Chondrocyte (in vitro differentiated cells): Measurements from ENCODE around the gene ZNF236. TPM values are rescaled to one million over a fixed set of nuclear protein-coding genes. Genes with fewer than 3 reads are reported as not detected.

Source experiments
- DNase-seq: peaks from one replicate; pipeline ENCODE4 v3.0.0; 2021; ENCODE audit warnings: mixed read lengths, low spot score
- H3K27ac Mint-ChIP-seq: one replicate; pipeline ENCODE4 v1.8.0; 2021; ENCODE audit warnings: mild to moderate bottlenecking, moderate library complexity, mixed read lengths; ENCODE audit not compliant: unreplicated experiment
- H3K27me3 Mint-ChIP-seq: 2 replicates; pipeline ENCODE4 v1.8.0; 2021; ENCODE audit warnings: low read depth, mixed read lengths
- H3K36me3 Mint-ChIP-seq: 2 replicates; pipeline ENCODE4 v1.8.0; 2021; ENCODE audit warnings: low read depth, mixed read lengths
- H3K4me1 Mint-ChIP-seq: 2 replicates; pipeline ENCODE4 v1.8.0; 2021; ENCODE audit warnings: low read depth, mild to moderate bottlenecking, mixed read lengths
- H3K4me3 Mint-ChIP-seq: one replicate; pipeline ENCODE4 v1.8.0; 2021; ENCODE audit warnings: mild to moderate bottlenecking, moderate library complexity, mixed read lengths; ENCODE audit not compliant: unreplicated experiment
- H3K9me3 Mint-ChIP-seq: 2 replicates; pipeline ENCODE4 v1.8.0; 2021; ENCODE audit warnings: low read depth, mixed read lengths
- total RNA-seq: library from RNA; stranded (reverse); gene quantifications from 3 replicates; pipeline ENCODE4 v1.2.1, GENCODE V29; 2021
- TF ChIP-seq, protein P1 (sequence below): fragments of 200-600 bp; sonication (generic); IDR thresholded peaks from 2 replicates; pipeline ENCODE4 v1.5.0; 2021; ENCODE audit warnings: antibody characterized with exemption, mild to moderate bottlenecking, moderate library complexity

The ZNF236 gene
- total RNA-seq, 1 donor from 2014 or later, result 14.3 TPM

DNA sequence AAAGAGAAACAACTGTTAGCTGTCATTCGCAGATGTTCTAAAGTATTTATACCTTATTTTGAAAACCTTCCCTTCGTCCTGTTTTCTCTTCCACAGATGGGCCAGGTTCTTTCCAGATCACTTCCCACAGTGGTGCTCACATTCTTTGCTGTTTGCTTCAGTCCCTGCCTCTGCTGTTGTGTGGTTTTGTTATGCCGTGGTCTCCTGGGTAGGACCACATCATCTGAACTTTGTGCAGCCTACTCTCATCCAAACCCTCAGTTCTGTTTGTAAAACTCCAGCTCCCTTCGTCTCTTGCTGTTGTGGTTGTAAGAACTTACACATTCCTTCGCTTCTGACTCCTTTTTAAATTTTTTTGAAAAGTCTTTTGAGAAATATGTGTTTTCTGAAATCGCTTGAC lies 38.1 kb downstream of the ZNF236 start:
- H3K27ac Mint-ChIP-seq, result no peak overlapping the region

DNA sequence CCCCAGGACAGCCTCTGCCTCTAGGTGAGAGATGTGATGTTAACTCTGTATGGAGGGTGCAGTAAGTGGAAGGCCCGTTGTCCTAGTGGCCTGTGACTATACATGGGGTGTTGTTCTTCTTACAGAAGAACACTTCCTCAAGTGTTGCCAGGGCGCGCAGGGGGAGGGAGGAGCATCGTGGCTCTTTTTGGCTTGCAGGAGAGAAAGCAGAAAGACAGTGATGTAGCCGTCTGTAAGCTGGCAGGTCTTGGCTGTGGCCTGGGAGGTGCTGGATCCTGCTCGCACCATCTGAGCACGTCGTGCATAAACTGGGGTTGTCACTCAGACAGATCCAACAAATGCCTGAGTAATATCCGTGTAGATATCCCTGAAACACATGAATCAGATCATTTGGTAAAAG lies 44.3 kb downstream of the ZNF236 start:
- TF ChIP-seq, protein P1, sequence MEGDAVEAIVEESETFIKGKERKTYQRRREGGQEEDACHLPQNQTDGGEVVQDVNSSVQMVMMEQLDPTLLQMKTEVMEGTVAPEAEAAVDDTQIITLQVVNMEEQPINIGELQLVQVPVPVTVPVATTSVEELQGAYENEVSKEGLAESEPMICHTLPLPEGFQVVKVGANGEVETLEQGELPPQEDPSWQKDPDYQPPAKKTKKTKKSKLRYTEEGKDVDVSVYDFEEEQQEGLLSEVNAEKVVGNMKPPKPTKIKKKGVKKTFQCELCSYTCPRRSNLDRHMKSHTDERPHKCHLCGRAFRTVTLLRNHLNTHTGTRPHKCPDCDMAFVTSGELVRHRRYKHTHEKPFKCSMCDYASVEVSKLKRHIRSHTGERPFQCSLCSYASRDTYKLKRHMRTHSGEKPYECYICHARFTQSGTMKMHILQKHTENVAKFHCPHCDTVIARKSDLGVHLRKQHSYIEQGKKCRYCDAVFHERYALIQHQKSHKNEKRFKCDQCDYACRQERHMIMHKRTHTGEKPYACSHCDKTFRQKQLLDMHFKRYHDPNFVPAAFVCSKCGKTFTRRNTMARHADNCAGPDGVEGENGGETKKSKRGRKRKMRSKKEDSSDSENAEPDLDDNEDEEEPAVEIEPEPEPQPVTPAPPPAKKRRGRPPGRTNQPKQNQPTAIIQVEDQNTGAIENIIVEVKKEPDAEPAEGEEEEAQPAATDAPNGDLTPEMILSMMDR, result no peak
- no peak for DNase-seq
- no peaks in the 10 kb centered on the region for H3K9me3 Mint-ChIP-seq
- H3K27me3 Mint-ChIP-seq, result no peaks in the 10 kb centered on the region
- H3K27ac Mint-ChIP-seq, result no peak overlapping the region
- H3K4me3 Mint-ChIP-seq, result no peak overlapping the region
- peaks cover 32% of the 10 kb centered on the region for H3K36me3 Mint-ChIP-seq
- H3K4me1 Mint-ChIP-seq, result no peaks in the 10 kb centered on the region

More for the DNA sequence above, 38.1 kb downstream of the ZNF236 start:
- no peaks in the 10 kb centered on the region for H3K4me1 Mint-ChIP-seq
- H3K9me3 Mint-ChIP-seq, result no peaks in the 10 kb centered on the region
- TF ChIP-seq, protein P1, result no peak
- no peak overlapping the region for H3K4me3 Mint-ChIP-seq
- no peak for DNase-seq
- H3K27me3 Mint-ChIP-seq, result no peaks in the 10 kb centered on the region
- peaks cover 21% of the 10 kb centered on the region for H3K36me3 Mint-ChIP-seq

DNA sequence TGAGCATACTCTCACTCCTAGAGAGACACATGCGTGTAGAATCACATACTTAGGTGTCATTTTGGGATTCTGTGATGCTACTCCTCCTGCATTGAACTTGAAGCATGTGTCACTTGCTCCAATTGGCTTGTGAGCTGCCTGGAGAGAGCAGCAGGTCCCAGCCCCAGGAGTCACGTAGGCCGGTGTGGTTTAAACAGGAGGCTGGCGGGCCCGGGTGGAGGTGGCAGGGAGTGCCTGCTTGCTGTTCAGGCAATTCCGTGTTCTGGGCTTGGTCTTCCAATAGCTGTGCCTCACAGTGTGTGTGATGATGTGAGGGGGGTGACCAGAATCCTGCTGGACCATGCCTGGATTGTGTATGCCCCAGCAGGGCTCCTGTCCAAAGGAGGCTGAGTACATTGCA lies 51.0 kb downstream of the ZNF236 start:
- peaks cover 17% of the 10 kb centered on the region for H3K36me3 Mint-ChIP-seq
- no peaks in the 10 kb centered on the region for H3K9me3 Mint-ChIP-seq
- TF ChIP-seq, protein P1, result no peak
- no peak overlapping the region for H3K27ac Mint-ChIP-seq
- H3K27me3 Mint-ChIP-seq, result no peaks in the 10 kb centered on the region
- DNase-seq, result no peak
- no peak overlapping the region for H3K4me3 Mint-ChIP-seq
- no peaks in the 10 kb centered on the region for H3K4me1 Mint-ChIP-seq

DNA sequence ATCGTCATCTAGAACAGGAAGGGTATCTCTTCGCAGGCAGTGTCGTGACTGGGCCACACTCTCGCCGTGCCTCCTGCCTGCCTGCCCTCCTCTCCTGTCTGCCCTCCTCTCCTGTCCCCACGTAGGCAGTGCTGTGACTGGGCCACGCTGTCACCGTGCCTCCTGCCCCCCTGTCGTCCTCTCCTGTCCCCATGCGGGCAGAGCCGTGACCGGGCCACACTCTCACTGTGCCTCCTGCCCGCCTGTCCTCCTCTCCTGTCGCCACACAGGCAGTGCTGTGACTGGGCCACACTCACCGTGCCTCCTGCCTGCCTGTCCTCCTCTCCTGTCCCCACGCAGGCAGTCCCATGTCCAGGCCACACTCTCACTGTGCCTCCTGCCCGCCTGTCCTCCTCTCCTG lies 51.4 kb downstream of the ZNF236 start:
- H3K27ac Mint-ChIP-seq, result no peak overlapping the region
- H3K27me3 Mint-ChIP-seq, result no peaks in the 10 kb centered on the region
- H3K4me3 Mint-ChIP-seq, result no peak overlapping the region
- no peaks in the 10 kb centered on the region for H3K4me1 Mint-ChIP-seq
- no peaks in the 10 kb centered on the region for H3K9me3 Mint-ChIP-seq
- TF ChIP-seq, protein P1, result no peak
- H3K36me3 Mint-ChIP-seq, result peaks cover 16% of the 10 kb centered on the region
- no peak for DNase-seq

DNA sequence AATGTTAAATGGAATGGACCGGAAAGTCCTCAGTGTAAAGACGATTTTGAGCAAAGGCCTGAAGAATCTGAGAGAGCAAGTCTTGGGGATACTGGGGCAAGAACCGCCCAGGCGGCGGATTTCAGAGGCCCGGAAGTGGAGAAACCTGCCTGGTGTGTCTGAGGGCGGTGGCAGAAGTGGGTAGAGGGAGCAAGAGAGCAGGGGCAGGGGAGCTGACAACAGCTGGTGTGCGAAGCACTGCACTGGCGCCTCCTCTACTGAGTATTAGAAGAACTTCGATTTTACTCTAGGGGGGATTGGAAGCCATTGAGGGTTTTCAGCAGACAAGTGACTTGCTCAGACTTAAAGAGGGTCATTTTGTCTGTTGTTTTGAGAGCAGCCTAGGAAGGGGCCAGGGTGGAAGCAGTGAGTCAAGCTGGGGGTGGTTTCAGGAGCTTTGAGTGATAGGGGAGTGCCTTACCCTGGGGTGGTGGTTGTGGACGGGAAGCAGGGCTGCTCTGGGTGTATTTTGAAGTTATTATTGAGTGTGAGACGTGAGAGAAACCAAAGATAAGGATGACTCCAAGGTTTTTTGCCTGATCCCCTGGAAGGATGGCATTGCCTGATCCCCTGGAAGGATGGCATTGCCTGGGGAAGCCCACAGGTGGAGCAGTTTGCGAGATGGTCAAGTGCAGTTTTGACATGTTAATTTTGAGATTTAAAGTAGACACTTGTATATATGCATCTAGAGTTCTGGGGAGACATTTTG lies 52.5 kb downstream of the ZNF236 start:
- TF ChIP-seq, protein P1, result no peak
- Mint-ChIP-seq H3K27ac (no peak overlapping the region), H3K4me1 (no peaks in the 10 kb centered on the region), H3K4me3 (no peak overlapping the region), H3K9me3 (no peaks in the 10 kb centered on the region), H3K27me3 (no peaks in the 10 kb centered on the region), H3K36me3 (peaks cover 15% of the 10 kb centered on the region)
- no peak for DNase-seq
